ENCODE measurements around the gene MELK. TPM values are rescaled to one million over a fixed set of nuclear protein-coding genes. Genes with fewer than 3 reads are reported as not detected.

Gene MELK
- total and polyA plus RNA-seq, 12 donors = 0.15 to 3.1 (median 0.28) TPM; not detected in 4

- Histone ChIP-seq H3K27me3 (peaks cover 0 to 9% (median 0%) of the 10 kb centered on the region in 7 donors), H3K27ac (no peak overlapping the region), H3K4me1 (no peaks in the 10 kb centered on the region), H3K4me3 (no peak overlapping the region), H3K9me3 (peaks cover 0 to 14% (median 7%) of the 10 kb centered on the region in 11 donors), H3K36me3 (no peaks in the 10 kb centered on the region)
- TF ChIP-seq CTCF (IDR thresholded peaks at IDR 0.05) = no peak
- DNase-seq (no peak), ATAC-seq (no peak)
- intact Hi-C loops (cut with DNase I) = no loop called here
- WGBS, 2 donors = 48 to 68% methylated on average over 3 of the region's 3 CpGs
Measured at GRCh38 chr9:36698984-36699383, 126.3 kb downstream of the MELK start.

DNA sequence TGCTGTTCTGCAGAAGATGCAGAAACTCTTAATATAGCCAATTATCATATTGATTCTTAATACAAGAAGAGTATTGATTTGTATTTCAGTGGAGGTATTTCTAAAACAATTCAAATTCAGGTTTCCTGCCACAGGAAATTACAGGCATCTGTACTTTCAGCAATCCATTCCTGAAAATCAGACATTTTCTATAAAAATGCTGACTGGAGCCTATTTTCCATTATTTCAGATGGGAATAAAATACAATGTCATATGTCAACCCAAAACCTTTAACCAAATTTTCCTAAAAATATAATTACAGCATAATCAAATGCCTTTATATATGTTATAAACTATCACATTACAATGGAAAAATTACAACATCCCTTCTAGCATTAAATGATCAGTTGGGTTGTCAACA, 131.5 kb downstream of the MELK start:
- no peak overlapping the region for H3K4me3 ChIP-seq
- peaks cover 0 to 11% (median 0%) of the 10 kb centered on the region in 7 donors for H3K27me3 ChIP-seq
- intact Hi-C loops (cut with DNase I) = no loop called here
- TF ChIP-seq CTCF (IDR thresholded peaks at IDR 0.05) = no peak
- H3K9me3 ChIP-seq = peaks cover 0 to 4% (median 1%) of the 10 kb centered on the region in 11 donors
- ATAC-seq (no peak), DNase-seq (no peak)
- H3K27ac ChIP-seq = no peak overlapping the region
- no peaks in the 10 kb centered on the region for H3K4me1 ChIP-seq
- no peaks in the 10 kb centered on the region for H3K36me3 ChIP-seq

- H3K4me3 ChIP-seq = no peak overlapping the region
- DNase-seq (no peak), ATAC-seq (no peak)
- H3K9me3 ChIP-seq = peaks cover 0 to 7% (median 0%) of the 10 kb centered on the region in 11 donors
- intact Hi-C loops (cut with DNase I) = no loop called here
- no peaks in the 10 kb centered on the region for H3K4me1 ChIP-seq
- no peak for TF ChIP-seq CTCF (IDR thresholded peaks at IDR 0.05)
- H3K27me3 ChIP-seq = peaks cover 0 to 34% (median 0%) of the 10 kb centered on the region in 7 donors
- H3K27ac ChIP-seq = no peak overlapping the region
- WGBS, 2 donors = 85 to 87% methylated on average over 29 of the region's 29 CpGs
- no peaks in the 10 kb centered on the region for H3K36me3 ChIP-seq
Measured at GRCh38 chr9:36713515-36714490, 141.1 kb downstream of the MELK start.

- ATAC-seq (no peak), DNase-seq (no peak)
- no peaks in the 10 kb centered on the region for H3K4me1 ChIP-seq
- intact Hi-C loops (cut with DNase I) = no loop called here
- H3K4me3 ChIP-seq = no peak overlapping the region
- 59 to 77% methylated on average over 2 of the region's 2 CpGs for WGBS, 2 donors
- H3K36me3 ChIP-seq = no peaks in the 10 kb centered on the region
- TF ChIP-seq CTCF (IDR thresholded peaks at IDR 0.05) = no peak
- peaks cover 0 to 33% (median 5%) of the 10 kb centered on the region in 7 donors for H3K27me3 ChIP-seq
- peaks cover 0 to 7% (median 0%) of the 10 kb centered on the region in 11 donors for H3K9me3 ChIP-seq
- H3K27ac ChIP-seq = no peak overlapping the region
Measured at GRCh38 chr9:36716496-36716895, 143.8 kb downstream of the MELK start.

All from heart right ventricle (tissue), 16 donors.